ENCODE measurements around the gene DGLUCY. TPM values are rescaled to one million over a fixed set of nuclear protein-coding genes. Genes with fewer than 3 reads are reported as not detected.
"Not testable (repeated sequence)": the region's sequence is repeated elsewhere in the genome, so short reads cannot be mapped to it uniquely, and the experiment has no call there.

The DGLUCY gene
- total RNA-seq, 1 donor: 39.7 TPM

DNA sequence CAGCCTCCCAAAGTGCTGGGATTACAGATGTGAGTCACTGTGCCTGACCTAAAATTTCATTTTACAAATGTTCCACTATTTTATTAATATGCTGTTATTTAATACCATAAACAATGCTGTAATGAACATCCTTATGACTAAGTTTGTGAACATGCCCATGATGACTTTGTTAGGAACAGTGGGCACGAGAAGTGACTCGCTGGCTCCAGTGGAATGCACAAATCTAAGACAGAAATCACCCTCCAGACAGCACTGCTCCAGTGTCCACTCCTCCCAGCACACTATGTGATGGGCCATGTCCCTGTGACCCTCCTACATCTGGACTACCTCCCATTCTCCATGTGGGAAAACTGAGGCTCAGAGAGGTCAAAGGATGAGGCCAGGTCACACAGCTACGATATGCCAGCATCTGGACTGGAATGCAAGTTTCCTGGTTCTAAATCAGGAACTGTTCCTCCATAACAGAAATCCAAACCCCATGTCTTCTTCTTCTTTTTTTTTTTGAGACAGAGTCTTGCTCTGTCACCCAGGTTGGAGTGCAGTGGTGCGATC, 72.7 kb downstream of the DGLUCY start:
- TF ChIP-seq, protein P1, sequence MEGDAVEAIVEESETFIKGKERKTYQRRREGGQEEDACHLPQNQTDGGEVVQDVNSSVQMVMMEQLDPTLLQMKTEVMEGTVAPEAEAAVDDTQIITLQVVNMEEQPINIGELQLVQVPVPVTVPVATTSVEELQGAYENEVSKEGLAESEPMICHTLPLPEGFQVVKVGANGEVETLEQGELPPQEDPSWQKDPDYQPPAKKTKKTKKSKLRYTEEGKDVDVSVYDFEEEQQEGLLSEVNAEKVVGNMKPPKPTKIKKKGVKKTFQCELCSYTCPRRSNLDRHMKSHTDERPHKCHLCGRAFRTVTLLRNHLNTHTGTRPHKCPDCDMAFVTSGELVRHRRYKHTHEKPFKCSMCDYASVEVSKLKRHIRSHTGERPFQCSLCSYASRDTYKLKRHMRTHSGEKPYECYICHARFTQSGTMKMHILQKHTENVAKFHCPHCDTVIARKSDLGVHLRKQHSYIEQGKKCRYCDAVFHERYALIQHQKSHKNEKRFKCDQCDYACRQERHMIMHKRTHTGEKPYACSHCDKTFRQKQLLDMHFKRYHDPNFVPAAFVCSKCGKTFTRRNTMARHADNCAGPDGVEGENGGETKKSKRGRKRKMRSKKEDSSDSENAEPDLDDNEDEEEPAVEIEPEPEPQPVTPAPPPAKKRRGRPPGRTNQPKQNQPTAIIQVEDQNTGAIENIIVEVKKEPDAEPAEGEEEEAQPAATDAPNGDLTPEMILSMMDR (IDR thresholded peaks at IDR 0.05; ENCODE audit: insufficient read depth, low read depth, low read length): no peak

DNA sequence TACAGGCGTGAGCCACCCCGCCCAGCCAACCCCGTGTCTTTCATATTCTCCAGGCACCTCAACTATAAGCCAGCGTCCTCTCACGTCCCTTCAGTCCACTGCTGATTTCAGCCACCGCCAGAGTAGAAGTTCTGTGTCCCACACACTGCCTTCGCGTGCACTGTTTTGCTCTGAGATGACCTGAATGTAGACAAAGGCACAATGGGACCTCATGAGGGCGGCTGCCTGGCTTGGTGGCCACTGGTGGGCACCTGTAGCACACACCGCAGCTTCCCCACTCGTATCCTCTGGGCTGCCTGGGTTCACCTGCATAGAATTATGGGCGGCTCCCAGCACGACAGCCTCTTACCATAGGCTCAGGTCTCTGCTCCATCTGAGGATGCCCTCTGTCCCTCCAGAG, 73.4 kb downstream of the DGLUCY start:
- DNase-seq (ENCODE audit: low read depth): no peak
- TF ChIP-seq, protein P1 (IDR thresholded peaks at IDR 0.05; ENCODE audit: insufficient read depth, low read depth, low read length): no peak
- H3K4me3 ChIP-seq (ENCODE audit: low read depth, low read length): no peak overlapping the region

More for the DNA sequence above, 72.7 kb downstream of the DGLUCY start:
- DNase-seq (ENCODE audit: low read depth): no peak
- H3K4me3 ChIP-seq (ENCODE audit: low read depth, low read length): no peak overlapping the region

DNA sequence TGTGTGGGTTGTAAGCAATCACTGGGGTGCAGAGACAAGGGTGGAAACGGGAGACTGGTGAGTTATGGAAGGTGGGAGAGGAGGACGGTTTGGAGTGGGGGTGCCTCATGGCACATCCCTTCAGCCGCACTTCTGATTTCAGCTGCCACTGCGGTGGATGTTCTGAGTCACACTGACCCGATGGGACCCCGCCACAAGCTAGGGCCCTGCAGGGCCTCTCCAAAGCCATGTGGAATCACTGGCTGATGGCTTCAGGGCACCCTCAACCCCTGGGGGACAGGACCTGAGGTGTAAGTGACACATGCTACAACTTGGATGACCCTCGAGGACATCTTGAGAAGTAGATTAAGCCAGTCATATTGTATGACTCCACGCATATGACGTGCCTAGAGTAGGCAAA, 77.0 kb downstream of the DGLUCY start:
- TF ChIP-seq, protein P1 (IDR thresholded peaks at IDR 0.05; ENCODE audit: insufficient read depth, low read depth, low read length): no peak

DNA sequence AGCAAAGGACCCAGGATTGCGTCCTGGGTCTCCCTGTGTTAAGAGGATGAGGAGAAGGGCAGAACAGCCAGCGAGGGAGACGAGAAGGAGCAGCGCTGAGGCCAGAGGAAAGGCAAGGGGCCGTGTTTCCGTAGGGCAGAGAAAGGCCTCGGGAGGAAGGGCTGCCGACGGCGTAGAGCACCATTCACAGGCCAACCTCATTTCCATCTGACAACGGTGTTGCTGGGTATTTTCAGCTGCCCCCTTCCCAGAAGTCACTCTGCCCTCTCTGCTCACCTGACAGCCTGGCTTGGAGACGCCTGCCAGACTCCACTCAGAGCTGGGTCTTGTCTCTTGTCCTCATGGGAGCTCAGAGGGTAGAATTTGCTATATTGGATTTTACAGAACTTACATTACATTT, 79.2 kb downstream of the DGLUCY start:
- DNase-seq (ENCODE audit: low read depth): no peak
- H3K4me3 ChIP-seq (ENCODE audit: low read depth, low read length): no peak overlapping the region
- TF ChIP-seq, protein P1 (IDR thresholded peaks at IDR 0.05; ENCODE audit: insufficient read depth, low read depth, low read length): no peak

More for the DNA sequence above, 77.0 kb downstream of the DGLUCY start:
- no peak for DNase-seq (ENCODE audit: low read depth)
- H3K4me3 ChIP-seq (ENCODE audit: low read depth, low read length): no peak overlapping the region

DNA sequence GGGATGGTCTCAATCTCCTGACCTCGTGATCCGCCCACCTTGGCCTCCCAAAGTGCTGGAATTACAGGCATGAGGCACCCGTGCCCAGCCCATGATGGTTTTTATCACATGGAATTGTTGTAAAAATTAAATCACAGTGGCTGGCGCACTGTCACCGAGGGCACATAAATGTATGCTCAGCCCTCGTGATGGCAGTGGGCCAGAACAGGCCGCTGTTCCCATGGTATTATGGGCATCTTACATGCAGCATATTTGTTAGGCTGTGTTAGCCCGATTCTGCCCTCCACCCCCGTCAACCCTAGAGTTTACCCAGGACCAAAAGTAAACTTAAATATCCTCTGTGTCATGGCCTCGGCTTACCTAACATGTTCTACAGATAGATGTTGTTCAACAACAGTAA, 82.0 kb downstream of the DGLUCY start:
- DNase-seq (ENCODE audit: low read depth): no peak

DNA sequence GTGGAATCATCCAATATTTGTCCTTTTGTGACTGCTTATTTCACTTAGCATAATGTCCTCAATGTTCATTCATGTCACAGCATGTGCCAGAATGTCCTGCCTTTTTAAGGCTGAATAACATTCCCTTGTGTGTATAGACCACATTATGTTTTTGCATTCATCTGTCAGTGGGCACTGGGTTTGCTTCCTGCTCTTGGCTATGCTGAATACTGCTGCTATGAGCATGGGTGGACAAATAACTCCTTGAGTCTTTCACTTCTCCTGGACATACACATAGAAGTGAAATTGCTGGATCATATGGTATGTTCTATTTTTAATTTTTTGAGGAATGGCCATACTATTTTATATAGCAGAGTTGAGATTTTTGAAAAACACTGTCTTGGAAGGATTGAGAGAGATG, 83.8 kb downstream of the DGLUCY start:
- TF ChIP-seq, protein P1 (IDR thresholded peaks at IDR 0.05; ENCODE audit: insufficient read depth, low read depth, low read length): no peak
- no peak for DNase-seq (ENCODE audit: low read depth)
- H3K4me3 ChIP-seq (ENCODE audit: low read depth, low read length): no peak overlapping the region

More for the DNA sequence above, 82.0 kb downstream of the DGLUCY start:
- TF ChIP-seq, protein P1 (IDR thresholded peaks at IDR 0.05; ENCODE audit: insufficient read depth, low read depth, low read length): no peak
- no peak overlapping the region for H3K4me3 ChIP-seq (ENCODE audit: low read depth, low read length)

DNA sequence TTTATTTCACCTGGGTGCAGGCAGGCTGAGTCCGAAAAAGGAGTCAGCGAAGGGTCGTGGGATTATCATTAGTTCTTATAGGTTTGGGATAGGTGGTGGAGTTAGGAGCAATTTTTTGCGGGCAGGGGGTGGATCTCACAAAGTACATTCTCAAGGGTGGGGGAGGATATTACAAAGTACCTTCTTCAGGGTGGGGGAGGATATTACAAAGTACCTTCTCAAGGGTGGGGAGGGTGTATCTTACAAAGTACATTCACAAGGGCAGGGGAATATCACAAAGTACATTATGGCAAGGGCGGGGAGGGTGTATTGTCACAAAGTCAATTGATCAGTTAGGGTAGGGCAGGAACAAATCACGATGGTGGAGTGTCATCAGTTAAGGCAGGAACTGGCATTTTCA, 86.9 kb downstream of the DGLUCY start:
- not testable (repeated sequence) for H3K4me3 ChIP-seq (ENCODE audit: low read depth, low read length); DNase-seq (ENCODE audit: low read depth)
